H1 (cell line): Measurements from ENCODE around the gene NAIF1. TPM values are rescaled to one million over a fixed set of nuclear protein-coding genes. Genes with fewer than 3 reads are reported as not detected.

Experiments used
- CTCF ChIA-PET: fragments of 300-600 bp; sonication (Branson Sonifier 250); formaldehyde crosslinking; loops from one replicate; lab custom pipeline; 2021; ENCODE audit not compliant: partially characterized antibody; lab: Charles Lee
- POLR2A ChIA-PET: fragments of 300-600 bp; sonication (Branson Sonifier 250); formaldehyde crosslinking; loops from one replicate; lab custom pipeline; 2021; ENCODE audit warnings: inconsistent platforms; ENCODE audit not compliant: partially characterized antibody; lab: Charles Lee
- DNase-seq, 2 experiments: peaks; one replicate each; pipeline versions ENCODE4 v3.0.0 to v3.0.0-alpha.2; 2010 to 2022; ENCODE audit warnings: low spot score in 2 of 2, low read depth in 1 of 2, mixed read lengths in 1 of 2
- FAIRE-seq: peaks from 2 replicates; lab custom pipeline; 2011; peaks lifted over from hg19 to GRCh38; lab: Jason Lieb, UNC
- H2AFZ ChIP-seq: 2 replicates; pipeline ENCODE4 v1.8.1; 2012; ENCODE audit warnings: low read length, inconsistent platforms
- H2AK5ac ChIP-seq: 2 replicates; pipeline ENCODE4 v1.6.1; 2013; ENCODE audit warnings: low read depth, low read length
- H2BK120ac ChIP-seq: replicated peaks from 2 replicates; pipeline ENCODE3; 2013; ENCODE audit warnings: low read depth, low read length, inconsistent platforms
- H2BK12ac ChIP-seq: 2 replicates; pipeline ENCODE4 v1.6.1; 2013; ENCODE audit warnings: low read depth, low read length
- H2BK15ac ChIP-seq: 2 replicates; pipeline ENCODE4 v1.6.1; 2013; ENCODE audit warnings: low read length
- H2BK20ac ChIP-seq: 2 replicates; pipeline ENCODE4 v1.6.1; 2013; ENCODE audit warnings: low read length
- H2BK5ac ChIP-seq: 2 replicates; pipeline ENCODE4 v1.6.1; 2013; ENCODE audit warnings: low read depth, low read length
- H3K14ac ChIP-seq: 2 replicates; pipeline ENCODE4 v1.6.1; 2013; ENCODE audit warnings: inconsistent platforms; ENCODE audit not compliant: insufficient read length
- H3K18ac ChIP-seq: 2 replicates; pipeline ENCODE4 v1.6.1; 2013; ENCODE audit warnings: low read length; ENCODE audit errors: extremely low read depth
- H3K23ac ChIP-seq: 2 replicates; pipeline ENCODE4 v1.6.1; 2013; ENCODE audit warnings: inconsistent platforms; ENCODE audit not compliant: insufficient read length
- H3K23me2 ChIP-seq: 2 replicates; pipeline ENCODE4 v1.6.1; 2013; ENCODE audit warnings: low read depth, low read length
- H3K27ac ChIP-seq: 2 replicates; pipeline ENCODE4 v1.6.1; 2011; ENCODE audit warnings: low read depth, low read length, inconsistent platforms
- H3K27me3 ChIP-seq, 4 experiments: replicated peaks in 1 of 4; 1 replicate in 1 of 4; 2 replicates in 3 of 4; pipeline versions ENCODE4 v1.6.1 to v1.8.1; 2011 to 2013; ENCODE audit warnings: low read length in 3 of 4, mild to moderate bottlenecking in 3 of 4, inconsistent platforms in 2 of 4, mixed read lengths in 2 of 4, moderate library complexity in 1 of 4; ENCODE audit not compliant: control insufficient read depth in 3 of 4, insufficient read depth in 3 of 4; ENCODE audit errors: extremely low read depth in 1 of 4
- H3K36me3 ChIP-seq, 4 experiments: 2 replicates each; pipeline versions ENCODE4 v1.6.1 to v1.8.1; 2011 to 2013; ENCODE audit warnings: mild to moderate bottlenecking in 4 of 4, low read length in 3 of 4, moderate library complexity in 2 of 4, control low read depth in 1 of 4, inconsistent platforms in 1 of 4; ENCODE audit not compliant: insufficient read depth in 4 of 4, control insufficient read depth in 2 of 4
- H3K4ac ChIP-seq: replicated peaks from 2 replicates; pipeline ENCODE3; 2013; ENCODE audit warnings: low read length, low read depth, mixed read lengths, inconsistent platforms; ENCODE audit not compliant: insufficient read length
- H3K4me1 ChIP-seq, 4 experiments: replicated peaks in 1 of 4; 1 replicate in 1 of 4; 2 replicates in 3 of 4; pipeline versions ENCODE4 v1.6.1 to v1.8.1; 2011 to 2013; ENCODE audit warnings: low read length in 3 of 4, inconsistent platforms in 2 of 4, mixed read lengths in 1 of 4; ENCODE audit not compliant: insufficient read depth in 4 of 4, control insufficient read depth in 3 of 4
- H3K4me2 ChIP-seq, 2 experiments: 2 replicates each; pipeline versions ENCODE4 v1.6.1 to v1.8.1; 2011 to 2013; ENCODE audit warnings: low read depth in 2 of 2, low read length in 2 of 2, control low read depth in 1 of 2, inconsistent platforms in 1 of 2, mild to moderate bottlenecking in 1 of 2; ENCODE audit not compliant: insufficient read depth in 1 of 2
- H3K4me3 ChIP-seq, 4 experiments: fragments of 200-600, 300-600 bp in 1 of 4; sonication (generic), shearing (Covaris generic), sonication (Bioruptor Twin) in 1 of 4; 2 replicates each; pipeline versions ENCODE4 v1.5.1 to v1.8.1; 2011 to 2016; ENCODE audit warnings: low read length in 4 of 4, low read depth in 3 of 4, control low read depth in 2 of 4, inconsistent platforms in 2 of 4, mild to moderate bottlenecking in 2 of 4, mixed read lengths in 1 of 4, moderate library complexity in 1 of 4; ENCODE audit not compliant: insufficient read depth in 2 of 4; ENCODE audit errors: extremely low read depth in 1 of 4
- H3K56ac ChIP-seq: replicated peaks from 2 replicates; pipeline ENCODE3; 2013; ENCODE audit warnings: low read depth, mild to moderate bottlenecking, mixed read lengths, low read length, inconsistent platforms; ENCODE audit not compliant: insufficient read length
- H3K79me1 ChIP-seq: 2 replicates; pipeline ENCODE4 v1.6.1; 2013; ENCODE audit warnings: low read depth, low read length, control low read depth
- H3K79me2 ChIP-seq, 2 experiments: 2 replicates each; pipeline versions ENCODE4 v1.6.1 to v1.8.1; 2012 to 2013; ENCODE audit warnings: low read length in 2 of 2, mild to moderate bottlenecking in 2 of 2, inconsistent platforms in 1 of 2; ENCODE audit not compliant: insufficient read depth in 2 of 2, control insufficient read depth in 1 of 2
- H3K9ac ChIP-seq, 4 experiments: replicated peaks in 1 of 4; 1 replicate in 1 of 4; 2 replicates in 3 of 4; pipeline versions ENCODE4 v1.6.1 to v1.8.1; 2011 to 2013; ENCODE audit warnings: low read depth in 3 of 4, low read length in 3 of 4, control low read depth in 2 of 4, mild to moderate bottlenecking in 2 of 4, moderate library complexity in 2 of 4, inconsistent platforms in 1 of 4; ENCODE audit errors: extremely low read depth in 1 of 4
- H3K9me3 ChIP-seq, 2 experiments: 2 replicates each; pipeline versions ENCODE4 v1.6.1 to v1.8.1; 2012 to 2013; ENCODE audit warnings: mild to moderate bottlenecking in 2 of 2, moderate library complexity in 2 of 2, control low read depth in 1 of 2, inconsistent platforms in 1 of 2, low read depth in 1 of 2, low read length in 1 of 2, mixed read lengths in 1 of 2; ENCODE audit not compliant: insufficient read depth in 2 of 2
- H4K20me1 ChIP-seq, 2 experiments: replicated peaks in 1 of 2; 2 replicates each; pipeline versions ENCODE3 to v1.8.1; 2011 to 2013; ENCODE audit warnings: inconsistent platforms in 2 of 2, low read length in 2 of 2, mild to moderate bottlenecking in 1 of 2; ENCODE audit not compliant: insufficient read depth in 2 of 2, control insufficient read depth in 1 of 2
- H4K5ac ChIP-seq: 2 replicates; pipeline ENCODE4 v1.6.1; 2013; ENCODE audit warnings: low read length, low read depth, mixed read lengths, inconsistent platforms; ENCODE audit not compliant: insufficient read length
- H4K8ac ChIP-seq: 2 replicates; pipeline ENCODE4 v1.8.0; 2013; ENCODE audit warnings: mild to moderate bottlenecking, moderate library complexity, low read length, inconsistent platforms; ENCODE audit not compliant: insufficient read depth; ENCODE audit errors: extremely low read depth
- H4K91ac ChIP-seq: replicated peaks from 2 replicates; pipeline ENCODE3; 2013; ENCODE audit warnings: low read length, mixed read lengths, inconsistent platforms; ENCODE audit not compliant: insufficient read length
- ASH2L ChIP-seq: fragments of 200-600, 300-600 bp; sonication (generic); IDR thresholded peaks from one replicate; pipeline ENCODE4 v1.7.1; 2017; ENCODE audit warnings: low read length
- BRCA1 ChIP-seq: IDR thresholded peaks from 2 replicates; pipeline ENCODE4 v1.6.1; 2012; ENCODE audit warnings: low read depth, low read length, improper control_type of control experiment
- EGR1 ChIP-seq: IDR thresholded peaks from 2 replicates; pipeline ENCODE4 v1.6.1; 2011; ENCODE audit warnings: low read depth, low read length, borderline replicate concordance
- MAX ChIP-seq: IDR thresholded peaks from 2 replicates; pipeline ENCODE4 v1.6.1; 2012; ENCODE audit warnings: inconsistent platforms
- PHF8 ChIP-seq: fragments of 200-600 bp; sonication (generic); conservative IDR thresholded peaks from 2 replicates; pipeline ENCODE4 v1.7.1; 2012; ENCODE audit warnings: low read depth, mild to moderate bottlenecking, inconsistent platforms, low read length, moderate library complexity
- SAP30 ChIP-seq: fragments of 300-600 bp; sonication (generic); IDR thresholded peaks from 2 replicates; pipeline ENCODE4 v1.7.1; 2012; ENCODE audit warnings: low read length, moderate library complexity, mild to moderate bottlenecking, inconsistent platforms; ENCODE audit not compliant: insufficient read depth, insufficient replicate concordance
- SIX5 ChIP-seq: IDR thresholded peaks from 2 replicates; pipeline ENCODE4 v1.6.1; 2011; ENCODE audit warnings: mild to moderate bottlenecking, low read depth, low read length
- SP2 ChIP-seq: IDR thresholded peaks from 2 replicates; pipeline ENCODE4 v1.6.1; 2012; ENCODE audit warnings: mild to moderate bottlenecking, low read length, inconsistent platforms
- SRF ChIP-seq: IDR thresholded peaks from 2 replicates; pipeline ENCODE4 v1.6.1; 2011; ENCODE audit warnings: mild to moderate bottlenecking, low read depth, low read length, moderate library complexity
- USF2 ChIP-seq: IDR thresholded peaks from 2 replicates; pipeline ENCODE4 v1.6.1; 2011; ENCODE audit warnings: low read length, improper control_type of control experiment
- WGBS, 2 experiments: shearing (Covaris generic) in 1 of 2; methylation state at CpG; one replicate each; pipeline versions ENCODE4 v1.1.6 to v1.1.7; 2013 to 2015; ENCODE audit warnings: low lambda C conversion rate in 2 of 2, mixed read lengths in 2 of 2, inconsistent platforms in 1 of 2, low coverage in 1 of 2, missing lambda C conversion rate in 1 of 2; ENCODE audit not compliant: insufficient replicate concordance in 2 of 2, insufficient coverage in 1 of 2, insufficient read length in 1 of 2; ENCODE audit errors: extremely low coverage in 1 of 2, missing lambda C conversion rate in 1 of 2; 5-methylcytosine and 5-hydroxymethylcytosine counted together
- polyA plus RNA-seq, 7 experiments: library from polyadenylated mRNA; depleted of rRNA in 3 of 7; stranded (reverse) in 5 of 7; unstranded in 2 of 7; fragments of >200 nt in 5 of 7; fragments of 200-250 nt in 2 of 7; gene quantifications; 1 replicate in 5 of 7; 2 replicates in 1 of 7; 4 replicates in 1 of 7; pipeline versions ENCODE4 v1.2.1 to v1.2.3, GENCODE V29; 2011 to 2013; ENCODE audit warnings: missing spikeins in 2 of 7, mixed read lengths in 2 of 7
- total RNA-seq: library from RNA; stranded (reverse); fragmentation: NEBNext Ultra II Directional; extraction: Animal tissue kit (Norgen Biotek cat#: 25700); gene quantifications from 2 replicates; pipeline ENCODE4 v1.2.1, GENCODE V29; 2021

NAIF1 gene
- total and polyA plus RNA-seq, 2 of the 8 experiments (the other 6 are each of a cell fraction or from before 2014, with no cell fraction given): 8.7 to 9.0 TPM

- peak within 1 kb of the TSS; percentile 58; the same call in 1 of the 2 replicates for H4K8ac ChIP-seq
- H3K23ac ChIP-seq: no peak within 1 kb of the TSS
- H2AFZ ChIP-seq: peak within 1 kb of the TSS; percentile 77
- peak within 1 kb of the TSS; percentile 97 for H4K91ac ChIP-seq
- 2% methylated on average over 47 of the region's 67 CpGs; no CpG with 5 or more reads in 1 of the 2 experiments for WGBS, 2 experiments
- H3K27ac ChIP-seq: peak within 1 kb of the TSS; percentile 92
- H4K5ac ChIP-seq: peak within 1 kb of the TSS; percentile 89
- H3K4me3 ChIP-seq: peak within 1 kb of the TSS; percentile 75 to 84 (median 82)
- peak within 1 kb of the TSS; percentile 98 for H3K4ac ChIP-seq
- H2BK5ac ChIP-seq: peak within 1 kb of the TSS; percentile 89
- H3K4me1 ChIP-seq: peaks cover 9 to 16% (median 12%) of the 10 kb centered on the region in 4 experiments
- H3K27me3 ChIP-seq: no peaks in the 10 kb centered on the region; a peak in 1 of 7 replicates
- H3K36me3 ChIP-seq: no peaks in the 10 kb centered on the region
- H3K4me2 ChIP-seq: peak within 1 kb of the TSS; percentile 95 to 98
- H2BK20ac ChIP-seq: no peak within 1 kb of the TSS
- peaks cover 0 to 4% of the 10 kb centered on the region in 2 experiments for H4K20me1 ChIP-seq
- peaks cover 8% of the 10 kb centered on the region for H3K23me2 ChIP-seq
- POLR2A ChIA-PET: interaction anchor here (1.0 to 1.7 kb wide), 7 partner anchors 11 to 139 kb away, joined by 3 to 7 read pairs (median 5); no protein-coding TSS in a partner anchor
- DNase-seq (peak; percentile 98 to 100), FAIRE-seq (no peak)
- H3K9ac ChIP-seq: peak within 1 kb of the TSS; percentile 73 to 91 (median 86)
- H3K14ac ChIP-seq: no peak within 1 kb of the TSS
- CTCF ChIA-PET: interaction anchor here (0.5 to 6.0 kb wide), 9 partner anchors 9 to 125 kb away, joined by 3 to 27 read pairs (median 7); no protein-coding TSS in a partner anchor
- H2BK120ac ChIP-seq: peak within 1 kb of the TSS; percentile 94
- peak within 1 kb of the TSS; percentile 76; the same call in 1 of the 2 replicates for H2AK5ac ChIP-seq
- H3K79me1 ChIP-seq: peaks cover 11% of the 10 kb centered on the region
- H3K56ac ChIP-seq: peak within 1 kb of the TSS; percentile 92
- H3K79me2 ChIP-seq: peaks cover 0 to 29% of the 10 kb centered on the region in 2 experiments; a peak in 2 of 4 replicates
- peak within 1 kb of the TSS; percentile 88 for H3K18ac ChIP-seq
- peak within 1 kb of the TSS; percentile 45; the same call in 1 of the 2 replicates for H2BK12ac ChIP-seq
- 0 out of 2 replicates have a peak within 1 kb of the TSS, but pooled peaks have one; percentile 72 for H2BK15ac ChIP-seq
- no peaks in the 10 kb centered on the region for H3K9me3 ChIP-seq
- TF ChIP-seq SRF (no peak), EGR1 (peak; percentile 71; the same call in 1 of the 2 replicates), BRCA1 (no peak), MAX (peak; percentile 6; the same call in 1 of the 2 replicates), USF2 (no peak), SAP30 (no peak), PHF8 (peak; percentile 65; the same call in 1 of the 2 replicates), SP2 (0 out of 2 replicates have a peak, but pooled peaks have one; percentile 25), ASH2L (peak; percentile 12), SIX5 (no peak)
These were observed 695 bp upstream of the NAIF1 start, which contains the start of gene SLC25A25 for GRCh38 chr9:128067645-128068385. TSS of gene SLC25A25 (plus strand) at chr9:128068232. CDS start at chr9:128068320, 88 bp downstream.
